GM23338 (cell line): ENCODE results near the gene ACY1. TPM values are rescaled to one million over a fixed set of nuclear protein-coding genes. Genes with fewer than 3 reads are reported as not detected.
A peak's percentile ranks its signal among the peaks of the same experiment; 100 is the strongest.

Experiments used
- ATAC-seq: fragments of 200-7000 bp; cut with Tn5 transposase; 3 replicates; pipeline ENCODE4 v1.9.1; 2020
- DNase-seq: peaks from one replicate; pipeline ENCODE4 v3.0.0-alpha.2; 2015; ENCODE audit warnings: low spot score
- H2AFZ ChIP-seq: fragments of 200-600 bp; sonication (generic); 2 replicates; pipeline ENCODE4 v1.8.0; 2016; ENCODE audit warnings: antibody characterized with exemption, mild to moderate bottlenecking, moderate library complexity
- H3F3A ChIP-seq: fragments of 200-600 bp; sonication (generic); replicated peaks from 2 replicates; pipeline ENCODE4 v1.8.0; 2017; ENCODE audit warnings: antibody characterized with exemption, mixed run types, low read depth
- H3K27ac ChIP-seq: fragments of 200-600 bp; sonication (generic); 2 replicates; pipeline ENCODE4 v1.6.1; 2016; ENCODE audit warnings: low read depth
- H3K27me3 ChIP-seq: fragments of 200-600 bp; sonication (generic); 2 replicates; pipeline ENCODE4 v1.8.0; 2016; ENCODE audit warnings: mild to moderate bottlenecking, mixed run types, moderate library complexity; ENCODE audit not compliant: insufficient read depth
- H3K36me3 ChIP-seq: fragments of 200-600 bp; sonication (generic); 2 replicates; pipeline ENCODE4 v1.8.0; 2016; ENCODE audit warnings: mild to moderate bottlenecking; ENCODE audit not compliant: insufficient read depth
- H3K4me1 ChIP-seq: fragments of 200-600 bp; sonication (generic); 2 replicates; pipeline ENCODE4 v1.8.0; 2016; ENCODE audit warnings: mild to moderate bottlenecking, moderate library complexity; ENCODE audit not compliant: insufficient read depth
- H3K4me2 ChIP-seq: fragments of 200-600 bp; sonication (generic); 2 replicates; pipeline ENCODE4 v1.7.1; 2017; ENCODE audit warnings: mixed run types
- H3K4me3 ChIP-seq: fragments of 200-600 bp; sonication (generic); 2 replicates; pipeline ENCODE4 v1.6.1; 2016; ENCODE audit warnings: mixed run types
- H3K79me2 ChIP-seq: fragments of 200-600 bp; sonication (generic); replicated peaks from 2 replicates; pipeline ENCODE4 v1.8.0; 2017; ENCODE audit warnings: mild to moderate bottlenecking; ENCODE audit not compliant: insufficient read depth
- H3K9me2 ChIP-seq: fragments of 200-600 bp; sonication (generic); 2 replicates; pipeline ENCODE4 v1.8.0; 2017; ENCODE audit not compliant: insufficient read depth
- H4K20me1 ChIP-seq: fragments of 200-600 bp; sonication (generic); replicated peaks from 2 replicates; pipeline ENCODE4 v1.8.0; 2017; ENCODE audit warnings: mild to moderate bottlenecking; ENCODE audit not compliant: insufficient read depth
- H3K27ac Mint-ChIP-seq: 2 replicates; pipeline ENCODE4 v1.8.0; 2020; ENCODE audit warnings: inconsistent platforms, mild to moderate bottlenecking, moderate library complexity, mixed read lengths
- H3K27me3 Mint-ChIP-seq: 3 replicates; pipeline ENCODE4 v1.8.0; 2022; ENCODE audit warnings: low read depth, mild to moderate bottlenecking, moderate library complexity, mixed read lengths, inconsistent platforms; ENCODE audit not compliant: insufficient read depth, poor library complexity
- H3K36me3 Mint-ChIP-seq: 3 replicates; pipeline ENCODE4 v1.8.0; 2021; ENCODE audit warnings: low read depth, mild to moderate bottlenecking, inconsistent platforms, moderate library complexity, mixed read lengths
- H3K4me1 Mint-ChIP-seq: 3 replicates; pipeline ENCODE4 v1.8.0; 2020; ENCODE audit warnings: mild to moderate bottlenecking, inconsistent platforms, mixed read lengths
- H3K4me3 Mint-ChIP-seq: 3 replicates; pipeline ENCODE4 v1.8.0; 2021; ENCODE audit warnings: moderate library complexity, mild to moderate bottlenecking, inconsistent platforms, mixed read lengths
- H3K9me3 Mint-ChIP-seq: 3 replicates; pipeline ENCODE4 v1.8.0; 2020; ENCODE audit warnings: moderate library complexity, mild to moderate bottlenecking, inconsistent platforms, mixed read lengths
- EZH2 ChIP-seq: fragments of 200-600 bp; sonication (generic); IDR thresholded peaks from one replicate; pipeline ENCODE4 v1.8.0; 2017; ENCODE audit warnings: antibody characterized with exemption, mild to moderate bottlenecking, low read depth; ENCODE audit not compliant: unreplicated experiment
- STAT1 ChIP-seq: IDR thresholded peaks from one replicate; pipeline ENCODE4 v1.6.1; 2016; ENCODE audit warnings: antibody characterized with exemption; ENCODE audit not compliant: unreplicated experiment
- ZNF331 ChIP-seq: fragments of 250-450 bp; sonication (Bioruptor Pico); IDR thresholded peaks from 2 replicates; pipeline ENCODE4 v1.5.0; 2020; ENCODE audit warnings: low read depth, mild to moderate bottlenecking, moderate library complexity
- polyA plus RNA-seq: library from polyadenylated mRNA; unstranded; fragments of >200 nt; fragmentation: Nextera tagmentation; extraction: Ambion mirVana; gene quantifications from 2 replicates; pipeline ENCODE4 v1.2.1, GENCODE V29; 2016
- total RNA-seq: library from RNA; depleted of rRNA; stranded (reverse); fragments of >200 nt; shearing (Covaris generic); gene quantifications from 2 replicates; pipeline ENCODE4 v1.2.3, GENCODE V29; 2014
- TF ChIP-seq, protein P1 (sequence below): IDR thresholded peaks from 2 replicates; pipeline ENCODE4 v1.6.1; 2016; ENCODE audit warnings: antibody characterized with exemption
- TF ChIP-seq, protein P2 (sequence below): IDR thresholded peaks from one replicate; pipeline ENCODE4 v1.6.1; 2018; ENCODE audit warnings: antibody characterized with exemption; ENCODE audit not compliant: unreplicated experiment

The ACY1 gene
- total and polyA plus RNA-seq, 2 experiments from 2014 or later = 38.4 to 62.8 TPM

DNA sequence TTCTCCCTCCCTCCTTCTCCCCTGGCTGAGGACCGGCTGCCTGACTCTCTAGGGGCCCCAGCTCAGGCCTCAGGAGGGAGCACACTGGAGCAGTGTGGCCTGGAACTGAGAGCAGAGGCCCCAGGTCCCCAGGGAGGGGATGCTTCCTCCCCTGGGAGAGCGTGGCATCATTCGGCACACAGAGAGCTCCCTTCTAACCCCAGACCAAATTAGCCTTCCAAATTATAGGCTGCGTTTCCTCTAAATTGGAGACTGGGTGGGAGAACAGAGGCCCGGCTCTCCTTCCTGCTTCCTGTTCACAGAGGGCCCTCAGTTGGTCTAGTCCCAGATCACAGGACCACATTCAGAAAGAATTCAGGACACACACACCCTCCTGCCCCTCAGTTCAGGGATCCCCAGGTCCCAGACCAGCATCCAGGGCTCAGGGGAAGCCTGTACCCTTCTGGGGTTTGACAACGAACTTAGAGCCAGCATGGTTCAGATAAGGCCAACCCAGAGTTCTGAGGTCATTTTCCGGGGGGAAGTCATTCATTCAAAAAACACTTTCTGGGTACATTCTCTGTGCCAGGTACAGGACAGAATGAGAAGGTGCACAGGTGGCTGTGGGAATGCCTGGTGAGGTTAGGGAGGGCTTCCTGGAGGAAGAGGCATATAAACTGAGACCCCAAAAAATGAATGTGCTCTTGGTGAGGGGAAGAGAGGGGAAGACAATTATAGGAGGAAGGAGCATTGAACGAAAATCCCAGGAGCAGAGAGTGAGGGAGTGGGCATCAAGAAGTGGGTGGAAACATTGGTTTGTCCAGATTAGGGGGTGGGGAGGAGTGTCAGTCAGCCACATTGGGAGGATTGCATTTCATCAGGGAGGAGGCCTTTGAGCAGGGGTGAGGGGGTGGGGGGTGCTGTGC lies 40.8 kb downstream of the ACY1 start:
- Histone ChIP-seq H3K36me3 (no peaks in the 10 kb centered on the region), H3F3A (no peaks in the 10 kb centered on the region), H3K4me1 (peaks cover 3% of the 10 kb centered on the region; the same call in 1 of the 2 replicates), H3K79me2 (no peaks in the 10 kb centered on the region), H3K27ac (no peak overlapping the region), H4K20me1 (no peaks in the 10 kb centered on the region), H3K9me2 (no peaks in the 10 kb centered on the region), H3K4me3 (no peak overlapping the region), H3K4me2 (no peak overlapping the region), H3K27me3 (no peaks in the 10 kb centered on the region), H2AFZ (0 out of 2 replicates have a peak overlapping the region, but pooled peaks have one; percentile 32)
- Mint-ChIP-seq H3K27me3 (peaks cover 10% of the 10 kb centered on the region), H3K27ac (no peak overlapping the region), H3K4me3 (no peak overlapping the region), H3K36me3 (no peaks in the 10 kb centered on the region), H3K9me3 (no peaks in the 10 kb centered on the region), H3K4me1 (peaks cover 11% of the 10 kb centered on the region)
- TF ChIP-seq EZH2 = no peak
- TF ChIP-seq, protein P1, sequence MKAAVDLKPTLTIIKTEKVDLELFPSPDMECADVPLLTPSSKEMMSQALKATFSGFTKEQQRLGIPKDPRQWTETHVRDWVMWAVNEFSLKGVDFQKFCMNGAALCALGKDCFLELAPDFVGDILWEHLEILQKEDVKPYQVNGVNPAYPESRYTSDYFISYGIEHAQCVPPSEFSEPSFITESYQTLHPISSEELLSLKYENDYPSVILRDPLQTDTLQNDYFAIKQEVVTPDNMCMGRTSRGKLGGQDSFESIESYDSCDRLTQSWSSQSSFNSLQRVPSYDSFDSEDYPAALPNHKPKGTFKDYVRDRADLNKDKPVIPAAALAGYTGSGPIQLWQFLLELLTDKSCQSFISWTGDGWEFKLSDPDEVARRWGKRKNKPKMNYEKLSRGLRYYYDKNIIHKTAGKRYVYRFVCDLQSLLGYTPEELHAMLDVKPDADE = no peak
- no peak for TF ChIP-seq ZNF331
- no peak for TF ChIP-seq STAT1
- TF ChIP-seq, protein P2, sequence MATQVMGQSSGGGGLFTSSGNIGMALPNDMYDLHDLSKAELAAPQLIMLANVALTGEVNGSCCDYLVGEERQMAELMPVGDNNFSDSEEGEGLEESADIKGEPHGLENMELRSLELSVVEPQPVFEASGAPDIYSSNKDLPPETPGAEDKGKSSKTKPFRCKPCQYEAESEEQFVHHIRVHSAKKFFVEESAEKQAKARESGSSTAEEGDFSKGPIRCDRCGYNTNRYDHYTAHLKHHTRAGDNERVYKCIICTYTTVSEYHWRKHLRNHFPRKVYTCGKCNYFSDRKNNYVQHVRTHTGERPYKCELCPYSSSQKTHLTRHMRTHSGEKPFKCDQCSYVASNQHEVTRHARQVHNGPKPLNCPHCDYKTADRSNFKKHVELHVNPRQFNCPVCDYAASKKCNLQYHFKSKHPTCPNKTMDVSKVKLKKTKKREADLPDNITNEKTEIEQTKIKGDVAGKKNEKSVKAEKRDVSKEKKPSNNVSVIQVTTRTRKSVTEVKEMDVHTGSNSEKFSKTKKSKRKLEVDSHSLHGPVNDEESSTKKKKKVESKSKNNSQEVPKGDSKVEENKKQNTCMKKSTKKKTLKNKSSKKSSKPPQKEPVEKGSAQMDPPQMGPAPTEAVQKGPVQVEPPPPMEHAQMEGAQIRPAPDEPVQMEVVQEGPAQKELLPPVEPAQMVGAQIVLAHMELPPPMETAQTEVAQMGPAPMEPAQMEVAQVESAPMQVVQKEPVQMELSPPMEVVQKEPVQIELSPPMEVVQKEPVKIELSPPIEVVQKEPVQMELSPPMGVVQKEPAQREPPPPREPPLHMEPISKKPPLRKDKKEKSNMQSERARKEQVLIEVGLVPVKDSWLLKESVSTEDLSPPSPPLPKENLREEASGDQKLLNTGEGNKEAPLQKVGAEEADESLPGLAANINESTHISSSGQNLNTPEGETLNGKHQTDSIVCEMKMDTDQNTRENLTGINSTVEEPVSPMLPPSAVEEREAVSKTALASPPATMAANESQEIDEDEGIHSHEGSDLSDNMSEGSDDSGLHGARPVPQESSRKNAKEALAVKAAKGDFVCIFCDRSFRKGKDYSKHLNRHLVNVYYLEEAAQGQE = no peak
- no peak for DNase-seq
- no peak for ATAC-seq

DNA sequence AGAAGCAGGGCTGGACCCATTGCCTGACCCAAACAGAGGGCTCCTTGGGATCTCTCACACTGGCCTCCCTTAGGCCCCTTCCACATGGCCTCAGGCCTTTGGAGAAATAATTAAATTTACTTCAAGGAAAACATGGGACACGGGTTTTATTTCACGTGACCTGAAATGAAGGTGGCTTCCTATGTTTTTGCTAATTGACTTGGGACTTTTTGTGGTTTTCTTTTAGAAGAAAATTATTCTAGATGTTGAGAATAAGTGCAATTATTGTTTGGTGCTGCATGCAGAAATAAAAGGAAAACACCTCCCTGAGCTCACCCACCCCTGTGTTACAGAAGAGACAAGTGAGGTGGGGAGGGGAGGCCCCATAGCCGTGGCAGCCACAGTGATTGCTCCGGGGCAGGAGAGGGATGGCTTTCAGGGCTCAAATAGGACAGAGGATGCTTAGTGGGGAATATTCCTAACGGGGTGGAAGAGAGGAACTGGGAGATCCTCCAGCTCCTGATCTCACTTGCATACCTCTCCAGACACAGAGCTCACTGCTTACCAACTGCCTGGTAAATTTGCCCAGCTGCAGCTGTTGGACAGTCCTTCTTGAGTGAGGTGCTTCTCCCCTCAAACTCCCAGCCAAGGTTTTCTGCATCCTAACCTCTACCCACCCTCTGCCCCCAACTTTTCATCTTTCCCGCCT lies 41.6 kb downstream of the ACY1 start:
- Histone ChIP-seq H3K36me3 (no peaks in the 10 kb centered on the region), H3K4me3 (no peak overlapping the region), H3K4me2 (no peak overlapping the region), H4K20me1 (no peaks in the 10 kb centered on the region), H3K27me3 (no peaks in the 10 kb centered on the region), H3K9me2 (no peaks in the 10 kb centered on the region), H3F3A (no peaks in the 10 kb centered on the region), H3K27ac (no peak overlapping the region), H3K79me2 (no peaks in the 10 kb centered on the region), H2AFZ (no peak overlapping the region), H3K4me1 (peaks cover 3% of the 10 kb centered on the region; the same call in 1 of the 2 replicates)
- Mint-ChIP-seq H3K4me1 (peaks cover 11% of the 10 kb centered on the region), H3K36me3 (no peaks in the 10 kb centered on the region), H3K4me3 (no peak overlapping the region), H3K27ac (no peak overlapping the region), H3K9me3 (no peaks in the 10 kb centered on the region), H3K27me3 (peaks cover 11% of the 10 kb centered on the region)
- ATAC-seq (no peak), DNase-seq (no peak)
- no peak for TF ChIP-seq ZNF331
